H1 (cell line): ENCODE results near the gene KDM2A. TPM values are rescaled to one million over a fixed set of nuclear protein-coding genes. Genes with fewer than 3 reads are reported as not detected.

ENCODE experiments used
- CTCF ChIA-PET: fragments of 300-600 bp; sonication (Branson Sonifier 250); formaldehyde crosslinking; loops from one replicate; lab custom pipeline; 2021; ENCODE audit not compliant: partially characterized antibody; lab: Charles Lee
- POLR2A ChIA-PET: fragments of 300-600 bp; sonication (Branson Sonifier 250); formaldehyde crosslinking; loops from one replicate; lab custom pipeline; 2021; ENCODE audit warnings: inconsistent platforms; ENCODE audit not compliant: partially characterized antibody; lab: Charles Lee
- DNase-seq, 2 experiments: peaks; one replicate each; pipeline versions ENCODE4 v3.0.0 to v3.0.0-alpha.2; 2010 to 2022; ENCODE audit warnings: low spot score in 2 of 2, low read depth in 1 of 2, mixed read lengths in 1 of 2
- FAIRE-seq: peaks from 2 replicates; lab custom pipeline; 2011; peaks lifted over from hg19 to GRCh38; lab: Jason Lieb, UNC
- H2AFZ ChIP-seq: 2 replicates; pipeline ENCODE4 v1.8.1; 2012; ENCODE audit warnings: low read length, inconsistent platforms
- H2AK5ac ChIP-seq: 2 replicates; pipeline ENCODE4 v1.6.1; 2013; ENCODE audit warnings: low read depth, low read length
- H2BK120ac ChIP-seq: replicated peaks from 2 replicates; pipeline ENCODE3; 2013; ENCODE audit warnings: low read depth, low read length, inconsistent platforms
- H2BK12ac ChIP-seq: 2 replicates; pipeline ENCODE4 v1.6.1; 2013; ENCODE audit warnings: low read depth, low read length
- H2BK15ac ChIP-seq: 2 replicates; pipeline ENCODE4 v1.6.1; 2013; ENCODE audit warnings: low read length
- H2BK20ac ChIP-seq: 2 replicates; pipeline ENCODE4 v1.6.1; 2013; ENCODE audit warnings: low read length
- H2BK5ac ChIP-seq: 2 replicates; pipeline ENCODE4 v1.6.1; 2013; ENCODE audit warnings: low read depth, low read length
- H3K14ac ChIP-seq: 2 replicates; pipeline ENCODE4 v1.6.1; 2013; ENCODE audit warnings: inconsistent platforms; ENCODE audit not compliant: insufficient read length
- H3K18ac ChIP-seq: 2 replicates; pipeline ENCODE4 v1.6.1; 2013; ENCODE audit warnings: low read length; ENCODE audit errors: extremely low read depth
- H3K23ac ChIP-seq: 2 replicates; pipeline ENCODE4 v1.6.1; 2013; ENCODE audit warnings: inconsistent platforms; ENCODE audit not compliant: insufficient read length
- H3K23me2 ChIP-seq: 2 replicates; pipeline ENCODE4 v1.6.1; 2013; ENCODE audit warnings: low read depth, low read length
- H3K27ac ChIP-seq: 2 replicates; pipeline ENCODE4 v1.6.1; 2011; ENCODE audit warnings: low read depth, low read length, inconsistent platforms
- H3K27me3 ChIP-seq, 4 experiments: replicated peaks in 1 of 4; 1 replicate in 1 of 4; 2 replicates in 3 of 4; pipeline versions ENCODE4 v1.6.1 to v1.8.1; 2011 to 2013; ENCODE audit warnings: low read length in 3 of 4, mild to moderate bottlenecking in 3 of 4, inconsistent platforms in 2 of 4, mixed read lengths in 2 of 4, moderate library complexity in 1 of 4; ENCODE audit not compliant: control insufficient read depth in 3 of 4, insufficient read depth in 3 of 4; ENCODE audit errors: extremely low read depth in 1 of 4
- H3K36me3 ChIP-seq, 4 experiments: 2 replicates each; pipeline versions ENCODE4 v1.6.1 to v1.8.1; 2011 to 2013; ENCODE audit warnings: mild to moderate bottlenecking in 4 of 4, low read length in 3 of 4, moderate library complexity in 2 of 4, control low read depth in 1 of 4, inconsistent platforms in 1 of 4; ENCODE audit not compliant: insufficient read depth in 4 of 4, control insufficient read depth in 2 of 4
- H3K4ac ChIP-seq: replicated peaks from 2 replicates; pipeline ENCODE3; 2013; ENCODE audit warnings: low read length, low read depth, mixed read lengths, inconsistent platforms; ENCODE audit not compliant: insufficient read length
- H3K4me1 ChIP-seq, 4 experiments: replicated peaks in 1 of 4; 1 replicate in 1 of 4; 2 replicates in 3 of 4; pipeline versions ENCODE4 v1.6.1 to v1.8.1; 2011 to 2013; ENCODE audit warnings: low read length in 3 of 4, inconsistent platforms in 2 of 4, mixed read lengths in 1 of 4; ENCODE audit not compliant: insufficient read depth in 4 of 4, control insufficient read depth in 3 of 4
- H3K4me2 ChIP-seq, 2 experiments: 2 replicates each; pipeline versions ENCODE4 v1.6.1 to v1.8.1; 2011 to 2013; ENCODE audit warnings: low read depth in 2 of 2, low read length in 2 of 2, control low read depth in 1 of 2, inconsistent platforms in 1 of 2, mild to moderate bottlenecking in 1 of 2; ENCODE audit not compliant: insufficient read depth in 1 of 2
- H3K4me3 ChIP-seq, 4 experiments: fragments of 200-600, 300-600 bp in 1 of 4; sonication (generic), shearing (Covaris generic), sonication (Bioruptor Twin) in 1 of 4; 2 replicates each; pipeline versions ENCODE4 v1.5.1 to v1.8.1; 2011 to 2016; ENCODE audit warnings: low read length in 4 of 4, low read depth in 3 of 4, control low read depth in 2 of 4, inconsistent platforms in 2 of 4, mild to moderate bottlenecking in 2 of 4, mixed read lengths in 1 of 4, moderate library complexity in 1 of 4; ENCODE audit not compliant: insufficient read depth in 2 of 4; ENCODE audit errors: extremely low read depth in 1 of 4
- H3K56ac ChIP-seq: replicated peaks from 2 replicates; pipeline ENCODE3; 2013; ENCODE audit warnings: low read depth, mild to moderate bottlenecking, mixed read lengths, low read length, inconsistent platforms; ENCODE audit not compliant: insufficient read length
- H3K79me1 ChIP-seq: 2 replicates; pipeline ENCODE4 v1.6.1; 2013; ENCODE audit warnings: low read depth, low read length, control low read depth
- H3K79me2 ChIP-seq, 2 experiments: 2 replicates each; pipeline versions ENCODE4 v1.6.1 to v1.8.1; 2012 to 2013; ENCODE audit warnings: low read length in 2 of 2, mild to moderate bottlenecking in 2 of 2, inconsistent platforms in 1 of 2; ENCODE audit not compliant: insufficient read depth in 2 of 2, control insufficient read depth in 1 of 2
- H3K9ac ChIP-seq, 4 experiments: replicated peaks in 1 of 4; 1 replicate in 1 of 4; 2 replicates in 3 of 4; pipeline versions ENCODE4 v1.6.1 to v1.8.1; 2011 to 2013; ENCODE audit warnings: low read depth in 3 of 4, low read length in 3 of 4, control low read depth in 2 of 4, mild to moderate bottlenecking in 2 of 4, moderate library complexity in 2 of 4, inconsistent platforms in 1 of 4; ENCODE audit errors: extremely low read depth in 1 of 4
- H3K9me3 ChIP-seq, 2 experiments: 2 replicates each; pipeline versions ENCODE4 v1.6.1 to v1.8.1; 2012 to 2013; ENCODE audit warnings: mild to moderate bottlenecking in 2 of 2, moderate library complexity in 2 of 2, control low read depth in 1 of 2, inconsistent platforms in 1 of 2, low read depth in 1 of 2, low read length in 1 of 2, mixed read lengths in 1 of 2; ENCODE audit not compliant: insufficient read depth in 2 of 2
- H4K20me1 ChIP-seq, 2 experiments: replicated peaks in 1 of 2; 2 replicates each; pipeline versions ENCODE3 to v1.8.1; 2011 to 2013; ENCODE audit warnings: inconsistent platforms in 2 of 2, low read length in 2 of 2, mild to moderate bottlenecking in 1 of 2; ENCODE audit not compliant: insufficient read depth in 2 of 2, control insufficient read depth in 1 of 2
- H4K5ac ChIP-seq: 2 replicates; pipeline ENCODE4 v1.6.1; 2013; ENCODE audit warnings: low read length, low read depth, mixed read lengths, inconsistent platforms; ENCODE audit not compliant: insufficient read length
- H4K8ac ChIP-seq: 2 replicates; pipeline ENCODE4 v1.8.0; 2013; ENCODE audit warnings: mild to moderate bottlenecking, moderate library complexity, low read length, inconsistent platforms; ENCODE audit not compliant: insufficient read depth; ENCODE audit errors: extremely low read depth
- H4K91ac ChIP-seq: replicated peaks from 2 replicates; pipeline ENCODE3; 2013; ENCODE audit warnings: low read length, mixed read lengths, inconsistent platforms; ENCODE audit not compliant: insufficient read length
- BRCA1 ChIP-seq: IDR thresholded peaks from 2 replicates; pipeline ENCODE4 v1.6.1; 2012; ENCODE audit warnings: low read depth, low read length, improper control_type of control experiment
- CBX5 ChIP-seq: fragments of 300-800, 300-1000 bp; sonication (generic); IDR thresholded peaks from 2 replicates; pipeline ENCODE4 v1.7.1; 2016; ENCODE audit warnings: antibody characterized with exemption, low read length, low read depth
- KDM5A ChIP-seq: fragments of 200-600 bp; IDR thresholded peaks from 2 replicates; pipeline ENCODE4 v1.7.1; 2012; ENCODE audit warnings: mild to moderate bottlenecking, low read length, inconsistent platforms, mixed read lengths
- SAP30 ChIP-seq: fragments of 300-600 bp; sonication (generic); IDR thresholded peaks from 2 replicates; pipeline ENCODE4 v1.7.1; 2012; ENCODE audit warnings: low read length, moderate library complexity, mild to moderate bottlenecking, inconsistent platforms; ENCODE audit not compliant: insufficient read depth, insufficient replicate concordance
- SP1 ChIP-seq: IDR thresholded peaks from 2 replicates; pipeline ENCODE4 v1.6.1; 2011; ENCODE audit warnings: low read depth, low read length
- SP4 ChIP-seq: IDR thresholded peaks from 2 replicates; pipeline ENCODE4 v1.6.1; 2012; ENCODE audit warnings: low read length, inconsistent platforms
- WGBS, 2 experiments: shearing (Covaris generic) in 1 of 2; methylation state at CpG; one replicate each; pipeline versions ENCODE4 v1.1.6 to v1.1.7; 2013 to 2015; ENCODE audit warnings: low lambda C conversion rate in 2 of 2, mixed read lengths in 2 of 2, inconsistent platforms in 1 of 2, low coverage in 1 of 2, missing lambda C conversion rate in 1 of 2; ENCODE audit not compliant: insufficient replicate concordance in 2 of 2, insufficient coverage in 1 of 2, insufficient read length in 1 of 2; ENCODE audit errors: extremely low coverage in 1 of 2, missing lambda C conversion rate in 1 of 2; 5-methylcytosine and 5-hydroxymethylcytosine counted together
- polyA plus RNA-seq, 7 experiments: library from polyadenylated mRNA; depleted of rRNA in 3 of 7; stranded (reverse) in 5 of 7; unstranded in 2 of 7; fragments of >200 nt in 5 of 7; fragments of 200-250 nt in 2 of 7; gene quantifications; 1 replicate in 5 of 7; 2 replicates in 1 of 7; 4 replicates in 1 of 7; pipeline versions ENCODE4 v1.2.1 to v1.2.3, GENCODE V29; 2011 to 2013; ENCODE audit warnings: missing spikeins in 2 of 7, mixed read lengths in 2 of 7
- total RNA-seq: library from RNA; stranded (reverse); fragmentation: NEBNext Ultra II Directional; extraction: Animal tissue kit (Norgen Biotek cat#: 25700); gene quantifications from 2 replicates; pipeline ENCODE4 v1.2.1, GENCODE V29; 2021

The KDM2A gene
- total and polyA plus RNA-seq, 2 of the 8 experiments (the other 6 are each of a cell fraction or from before 2014, with no cell fraction given), result 55.4 to 66.2 TPM

- no peak overlapping the region for H4K8ac ChIP-seq
- no peak overlapping the region for H2AFZ ChIP-seq
- H3K9me3 ChIP-seq, result no peaks in the 10 kb centered on the region
- no peak overlapping the region; a peak in 1 of 4 replicates for H3K4me2 ChIP-seq
- no peak overlapping the region for H2BK15ac ChIP-seq
- 90% methylated on average over 6 of the region's 6 CpGs; no CpG with 5 or more reads in 1 of the 2 experiments for WGBS, 2 experiments
- H4K20me1 ChIP-seq, result peaks cover 0 to 5% of the 10 kb centered on the region in 2 experiments
- no peak overlapping the region for H4K5ac ChIP-seq
- H3K79me1 ChIP-seq, result 0 out of 2 replicates have a peak, but pooled peaks cover 1% of the 10 kb centered on the region
- ChIA-PET CTCF (interaction anchor here (0.7 kb wide), 1 partner anchor 16 kb away, joined by 3 read pairs; no protein-coding TSS in a partner anchor), POLR2A (no interaction called here)
- H3K27ac ChIP-seq, result no peak overlapping the region
- DNase-seq, result no peak
- peaks cover 7 to 17% (median 11%) of the 10 kb centered on the region in 4 experiments; a peak in 7 of 8 replicates for H3K36me3 ChIP-seq
- H2BK5ac ChIP-seq, result no peak overlapping the region
- no peak for TF ChIP-seq CBX5
- no peak for TF ChIP-seq SP4
- TF ChIP-seq BRCA1, result no peak
- no peak for TF ChIP-seq KDM5A
- TF ChIP-seq SP1, result no peak
- TF ChIP-seq SAP30, result no peak
- H3K79me2 ChIP-seq, result no peaks in the 10 kb centered on the region
- H3K56ac ChIP-seq, result no peak overlapping the region
- peak overlapping the region; percentile 55; the same call in 1 of the 2 replicates for H2BK12ac ChIP-seq
- no peak overlapping the region for H3K4me3 ChIP-seq
- H3K4ac ChIP-seq, result no peak overlapping the region
- H3K23me2 ChIP-seq, result no peaks in the 10 kb centered on the region; the same call in 1 of the 2 replicates
- H3K27me3 ChIP-seq, result peaks cover 0 to 3% (median 0%) of the 10 kb centered on the region in 4 experiments; a peak in 5 of 7 replicates
- H3K4me1 ChIP-seq, result peaks cover 0 to 16% (median 13%) of the 10 kb centered on the region in 4 experiments; a peak in 6 of 7 replicates
- H4K91ac ChIP-seq, result no peak overlapping the region
- FAIRE-seq, result no peak
- H2BK120ac ChIP-seq, result no peak overlapping the region
- no peak overlapping the region for H3K23ac ChIP-seq
- H2BK20ac ChIP-seq, result no peak overlapping the region
- no peak overlapping the region for H3K9ac ChIP-seq
- no peak overlapping the region for H2AK5ac ChIP-seq
- no peak overlapping the region for H3K14ac ChIP-seq
- no peak overlapping the region for H3K18ac ChIP-seq
These were observed 141.3 kb downstream of the KDM2A start for GRCh38 chr11:67260406-67260805.
